Keratinocyte (primary cell): ENCODE measurements around the gene C6orf47. TPM values are rescaled to one million over a fixed set of nuclear protein-coding genes. Genes with fewer than 3 reads are reported as not detected.
"Not testable (repeated sequence)": the region's sequence is repeated elsewhere in the genome, so short reads cannot be mapped to it uniquely, and the experiment has no call there.

ENCODE experiments used
- DNase-seq: peaks from one replicate; pipeline ENCODE4 v3.0.0-alpha.2; 2011; ENCODE audit warnings: low read depth, missing footprints, low spot score
- FAIRE-seq: peaks from 2 replicates; lab custom pipeline; 2011; peaks lifted over from hg19 to GRCh38; lab: Jason Lieb, UNC
- H2AFZ ChIP-seq: 2 replicates; pipeline ENCODE4 v1.6.0; 2012; ENCODE audit warnings: low read length, control low read depth, inconsistent platforms; ENCODE audit not compliant: control insufficient read depth
- H3K27ac ChIP-seq: 2 replicates; pipeline ENCODE4 v1.5.1; 2011; ENCODE audit warnings: low read length; ENCODE audit not compliant: control insufficient read depth, insufficient read depth
- H3K27me3 ChIP-seq: 3 replicates; pipeline ENCODE4 v1.6.0; 2011; ENCODE audit warnings: low read length; ENCODE audit not compliant: control insufficient read depth, insufficient read depth; ENCODE audit errors: extremely low read depth
- H3K36me3 ChIP-seq, 2 experiments: 2 replicates in 1 of 2; 3 replicates in 1 of 2; pipeline ENCODE4 v1.5.1; 2011; ENCODE audit warnings: low read length in 2 of 2, mild to moderate bottlenecking in 1 of 2; ENCODE audit not compliant: control insufficient read depth in 2 of 2, insufficient read depth in 2 of 2; ENCODE audit errors: extremely low read depth in 1 of 2
- H3K4me1 ChIP-seq: 3 replicates; pipeline ENCODE4 v1.5.1; 2011; ENCODE audit warnings: low read length; ENCODE audit not compliant: control insufficient read depth, insufficient read depth; ENCODE audit errors: extremely low read depth
- H3K4me2 ChIP-seq: 3 replicates; pipeline ENCODE4 v1.6.0; 2011; ENCODE audit warnings: low read depth, low read length; ENCODE audit not compliant: control insufficient read depth, insufficient read depth; ENCODE audit errors: extremely low read depth
- H3K4me3 ChIP-seq, 3 experiments: fragments of 200-600 bp in 1 of 3; sonication (generic) in 1 of 3; 2 replicates in 2 of 3; 3 replicates in 1 of 3; pipeline ENCODE4 v1.5.1; 2011 to 2016; ENCODE audit warnings: low read length in 3 of 3, mild to moderate bottlenecking in 3 of 3, control low read depth in 2 of 3, inconsistent platforms in 1 of 3, low read depth in 1 of 3, mixed read lengths in 1 of 3, mixed run types in 1 of 3, moderate library complexity in 1 of 3; ENCODE audit not compliant: control insufficient read depth in 2 of 3, insufficient read depth in 2 of 3; ENCODE audit errors: extremely low read depth in 1 of 3
- H3K79me2 ChIP-seq: 2 replicates; pipeline ENCODE4 v1.6.0; 2012; ENCODE audit warnings: low read length; ENCODE audit not compliant: control insufficient read depth, insufficient read depth
- H3K9ac ChIP-seq: 3 replicates; pipeline ENCODE4 v1.6.0; 2011; ENCODE audit warnings: low read length; ENCODE audit not compliant: control insufficient read depth, insufficient read depth; ENCODE audit errors: extremely low read depth
- H3K9me1 ChIP-seq: 3 replicates; pipeline ENCODE4 v1.6.0; 2011; ENCODE audit warnings: low read length; ENCODE audit not compliant: control insufficient read depth, insufficient read depth; ENCODE audit errors: extremely low read depth
- H3K9me3 ChIP-seq: 2 replicates; pipeline ENCODE4 v1.5.1; 2012; ENCODE audit warnings: low read depth, low read length; ENCODE audit not compliant: control insufficient read depth
- H4K20me1 ChIP-seq: 3 replicates; pipeline ENCODE4 v1.6.0; 2011; ENCODE audit warnings: low read length; ENCODE audit not compliant: control insufficient read depth, insufficient read depth; ENCODE audit errors: extremely low read depth
- EZH2 ChIP-seq: IDR thresholded peaks from one replicate; pipeline ENCODE4 v1.6.1; 2012; ENCODE audit warnings: inconsistent platforms, mild to moderate bottlenecking, low read length, moderate library complexity
- dilution Hi-C: fragments of 300-500 bp; cut with MboI; formaldehyde crosslinking; loops from one replicate; pipeline ENCODE4 v1.7.0; 2020; ENCODE audit warnings: low sequenced_read_pairs; ENCODE audit not compliant: extremely low pct_ligation_motif_present
- polyA minus RNA-seq, 3 experiments: library from RNA; depleted of rRNA, polyadenylated mRNA; stranded (reverse); fragments of >200 nt; gene quantifications; 1 replicate in 1 of 3; 2 replicates in 1 of 3; 3 replicates in 1 of 3; pipeline ENCODE4 v1.2.3, GENCODE V29; 2011
- polyA plus RNA-seq, 5 experiments: library from polyadenylated mRNA; depleted of rRNA in 3 of 5; stranded (reverse) in 3 of 5; stranded (forward) in 1 of 5; unstranded in 1 of 5; fragments of >200 nt; gene quantifications; 1 replicate in 1 of 5; 2 replicates in 3 of 5; 3 replicates in 1 of 5; pipeline versions ENCODE4 v1.2.1 to v1.2.3, GENCODE V29; 2011 to 2012; ENCODE audit warnings: missing spikeins in 2 of 5, low read depth in 1 of 5, low replicate concordance in 1 of 5
- TF ChIP-seq, protein P1 (sequence below), 3 experiments: IDR thresholded peaks in 1 of 3; conservative IDR thresholded peaks in 1 of 3; optimal IDR thresholded peaks in 1 of 3; 2 replicates in 2 of 3; 3 replicates in 1 of 3; pipeline versions ENCODE3 to v1.5.1; 2011; ENCODE audit warnings: low read length in 3 of 3, mild to moderate bottlenecking in 3 of 3, moderate library complexity in 2 of 3, control low read depth in 1 of 3, inconsistent platforms in 1 of 3; ENCODE audit not compliant: insufficient read depth in 2 of 3; ENCODE audit errors: extremely low read depth in 1 of 3

C6orf47 gene, protein sequence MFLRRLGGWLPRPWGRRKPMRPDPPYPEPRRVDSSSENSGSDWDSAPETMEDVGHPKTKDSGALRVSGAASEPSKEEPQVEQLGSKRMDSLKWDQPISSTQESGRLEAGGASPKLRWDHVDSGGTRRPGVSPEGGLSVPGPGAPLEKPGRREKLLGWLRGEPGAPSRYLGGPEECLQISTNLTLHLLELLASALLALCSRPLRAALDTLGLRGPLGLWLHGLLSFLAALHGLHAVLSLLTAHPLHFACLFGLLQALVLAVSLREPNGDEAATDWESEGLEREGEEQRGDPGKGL
- polyA plus RNA-seq, result 7.9 to 10.0 TPM (median 8.3 TPM) in 3 replicates
- polyA plus RNA-seq (2011; ENCODE audit: low read depth), result 4.2 TPM
- polyA plus RNA-seq (2011; cell fraction: cytosol; rRNA removed), result 5.9 and 9.4 TPM in 2 replicates
- polyA plus RNA-seq (2011; cell fraction: nucleus; rRNA removed), result 10.4 and 11.5 TPM in 2 replicates
- polyA plus RNA-seq (2012; ENCODE audit: low replicate concordance), result 9.0 and 15.5 TPM in 2 replicates
- polyA minus RNA-seq, result 4.1 to 10.6 TPM (median 4.8 TPM) in 3 replicates
- polyA minus RNA-seq (2011; cell fraction: cytosol; rRNA and poly(A)+ RNA removed), result 5.6 TPM
- polyA minus RNA-seq (2011; cell fraction: nucleus; rRNA and poly(A)+ RNA removed), result 5.2 and 8.1 TPM in 2 replicates

GRCh38 chr6:31660381-31661261 is at the start of gene C6orf47:
TSS of gene C6orf47 (minus strand) at chr6:31660778. CDS start at chr6:31659947, 831 bp downstream.
- Histone ChIP-seq H3K4me2 (peak within 1 kb of the TSS; percentile 96), H3K79me2 (peaks cover 31% of the 10 kb centered on the region), H3K9me1 (no peaks in the 10 kb centered on the region), H3K4me1 (peaks cover 42% of the 10 kb centered on the region), H3K27ac (peak within 1 kb of the TSS; percentile 77), H3K36me3 (peaks cover 8 to 10% of the 10 kb centered on the region in 2 experiments), H3K9ac (peak within 1 kb of the TSS; percentile 75), H3K9me3 (no peaks in the 10 kb centered on the region), H3K27me3 (no peaks in the 10 kb centered on the region), H4K20me1 (no peaks in the 10 kb centered on the region), H3K4me3 (peak within 1 kb of the TSS; percentile 46 to 97 (median 89)), H2AFZ (peak within 1 kb of the TSS; percentile 28)
- dilution Hi-C loops, result no loop called here
- TF ChIP-seq, protein P1, sequence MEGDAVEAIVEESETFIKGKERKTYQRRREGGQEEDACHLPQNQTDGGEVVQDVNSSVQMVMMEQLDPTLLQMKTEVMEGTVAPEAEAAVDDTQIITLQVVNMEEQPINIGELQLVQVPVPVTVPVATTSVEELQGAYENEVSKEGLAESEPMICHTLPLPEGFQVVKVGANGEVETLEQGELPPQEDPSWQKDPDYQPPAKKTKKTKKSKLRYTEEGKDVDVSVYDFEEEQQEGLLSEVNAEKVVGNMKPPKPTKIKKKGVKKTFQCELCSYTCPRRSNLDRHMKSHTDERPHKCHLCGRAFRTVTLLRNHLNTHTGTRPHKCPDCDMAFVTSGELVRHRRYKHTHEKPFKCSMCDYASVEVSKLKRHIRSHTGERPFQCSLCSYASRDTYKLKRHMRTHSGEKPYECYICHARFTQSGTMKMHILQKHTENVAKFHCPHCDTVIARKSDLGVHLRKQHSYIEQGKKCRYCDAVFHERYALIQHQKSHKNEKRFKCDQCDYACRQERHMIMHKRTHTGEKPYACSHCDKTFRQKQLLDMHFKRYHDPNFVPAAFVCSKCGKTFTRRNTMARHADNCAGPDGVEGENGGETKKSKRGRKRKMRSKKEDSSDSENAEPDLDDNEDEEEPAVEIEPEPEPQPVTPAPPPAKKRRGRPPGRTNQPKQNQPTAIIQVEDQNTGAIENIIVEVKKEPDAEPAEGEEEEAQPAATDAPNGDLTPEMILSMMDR (optimal IDR thresholded peaks at IDR 0.05 in 1 of 3, IDR thresholded peaks at IDR 0.05 in 1 of 3, conservative IDR thresholded peaks at IDR 0.05 in 1 of 3; ENCODE audit: extremely low read depth in 1 of 3, insufficient read depth in 2 of 3, low read length in 3 of 3), result no peak
- no peak for TF ChIP-seq EZH2
- FAIRE-seq (no peak), DNase-seq (no peak)

DNA sequence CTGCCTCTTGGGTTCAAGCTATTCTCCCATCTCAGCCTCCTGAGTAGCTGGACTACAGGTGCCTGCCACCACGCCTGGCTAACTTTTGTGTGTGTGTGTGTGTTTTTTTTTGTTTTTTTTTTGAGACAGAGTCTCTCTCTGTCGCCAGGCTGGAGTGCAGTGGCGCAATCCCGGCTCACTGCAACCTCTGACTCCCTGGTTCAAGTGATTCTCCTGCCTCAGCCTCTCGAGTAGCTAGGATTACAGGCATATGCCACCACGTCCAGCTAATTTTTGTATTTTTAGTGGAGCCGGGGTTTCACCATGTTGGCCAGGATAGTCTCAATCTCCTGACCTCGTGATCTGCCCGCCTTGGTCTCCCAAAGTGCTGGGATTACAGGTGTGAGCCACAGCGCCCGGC is 48.6 kb upstream of the C6orf47 start:
- H3K27me3 ChIP-seq, H3K9me3 ChIP-seq, H3K4me2 ChIP-seq, dilution Hi-C loops, H3K36me3 ChIP-seq, H3K27ac ChIP-seq, FAIRE-seq, H3K4me3 ChIP-seq, H2AFZ ChIP-seq, H3K9ac ChIP-seq, DNase-seq, H4K20me1 ChIP-seq, H3K79me2 ChIP-seq, H3K9me1 ChIP-seq: not testable (repeated sequence)
- peaks cover 20% of the 10 kb centered on the region for H3K4me1 ChIP-seq
